Body of pancreas (tissue), 4 donors: Measurements from ENCODE around the gene YES1. TPM values are rescaled to one million over a fixed set of nuclear protein-coding genes. Genes with fewer than 3 reads are reported as not detected.

ENCODE experiments used
- ATAC-seq: fragments of 150-250 bp; one replicate; pipeline ENCODE4 v1.9.1; 2016
- DNase-seq, 4 donors: peaks; one replicate each; pipeline ENCODE4 v3.0.0-alpha.2; 2019
- H3K27ac ChIP-seq, 4 donors: fragments of 200-600 bp; sonication (generic); 1 replicate in 3 of 4; 2 replicates in 1 of 4; pipeline versions ENCODE4 v1.5.1 to v1.6.1; 2016 to 2019; ENCODE audit warnings: mild to moderate bottlenecking in 1 of 4, mixed read lengths in 1 of 4, moderate library complexity in 1 of 4
- H3K27me3 ChIP-seq, 2 donors: fragments of 200-600 bp; sonication (generic); one replicate each; pipeline ENCODE4 v1.6.0; 2016; ENCODE audit warnings: mild to moderate bottlenecking in 1 of 2
- H3K36me3 ChIP-seq, 2 donors: fragments of 200-600 bp; sonication (generic); replicated peaks in 1 of 2; 2 replicates each; pipeline ENCODE4 v1.5.1; 2016; ENCODE audit warnings: low read depth in 2 of 2; ENCODE audit not compliant: insufficient read depth in 1 of 2
- H3K4me1 ChIP-seq: fragments of 200-600 bp; sonication (generic); one replicate; pipeline ENCODE4 v1.6.0; 2016
- H3K4me3 ChIP-seq, 2 donors: fragments of 200-600 bp; sonication (generic); 1 replicate in 1 of 2; 2 replicates in 1 of 2; pipeline ENCODE4 v1.5.1; 2016 to 2019
- H3K9me3 ChIP-seq, 3 donors: fragments of 200-600 bp; sonication (generic); 1 replicate in 2 of 3; 2 replicates in 1 of 3; pipeline ENCODE4 v1.5.1; 2016
- CTCF ChIP-seq, 7 experiments: fragments of 450-650 bp in 4 of 7; fragments of 200-600 bp in 3 of 7; sonication (generic) in 3 of 7; IDR thresholded peaks; one replicate each; pipeline ENCODE4 v1.5.1; 2016 to 2019; ENCODE audit warnings: antibody characterized with exemption in 7 of 7
- POLR2A ChIP-seq, 3 donors: fragments of 450-650 bp; IDR thresholded peaks; one replicate each; pipeline ENCODE4 v1.6.1; 2016; ENCODE audit warnings: antibody characterized with exemption in 3 of 3, mild to moderate bottlenecking in 2 of 3
- WGBS, 2 donors: methylation state at CpG; one replicate each; pipeline ENCODE4 v1.1.5; 2017; 5-methylcytosine and 5-hydroxymethylcytosine counted together
- intact Hi-C: fragments of 100-400 bp; cut with DNase I; formaldehyde crosslinking; loops from one replicate; pipeline ENCODE4 v1.15.1; 2023
- small RNA-seq: library from RNA; depleted of rRNA; stranded (forward); fragments of <200 nt; gene quantifications from one replicate; pipeline ENCODE3, GENCODE V24; 2016
- total RNA-seq, 2 donors: library from RNA; depleted of rRNA; stranded (reverse); fragments of >200 nt; gene quantifications; one replicate each; pipeline ENCODE4 v1.1.0, GENCODE V29; 2016

The YES1 gene
- total RNA-seq, 2 donors from 2014 or later, result 50.4 to 51.4 TPM

- no peak overlapping the region for H3K27ac ChIP-seq
- no peaks in the 10 kb centered on the region for H3K27me3 ChIP-seq
- no peak for DNase-seq
- no peak for ATAC-seq
- H3K36me3 ChIP-seq, result peaks cover 0 to 14% of the 10 kb centered on the region in 2 donors
- H3K4me3 ChIP-seq, result no peak overlapping the region
- TF ChIP-seq CTCF (IDR thresholded peaks at IDR 0.05) (no peak), POLR2A (IDR thresholded peaks at IDR 0.05) (no peak)
- 89 to 96% methylated on average over 3 of the region's 3 CpGs for WGBS, 2 donors
- intact Hi-C loops, result no loop called here
- no peaks in the 10 kb centered on the region for H3K4me1 ChIP-seq
- no peaks in the 10 kb centered on the region for H3K9me3 ChIP-seq
Measured at GRCh38 chr18:673317-673716, 138.7 kb downstream of the YES1 start.

Small RNAs within 50 kb of the gene (small RNA-seq; reads per million reads assigned to genes)
- not detected for gene BOLA2P1
- gene RNU1-109P, result not detected

Other genes with a start within 250 kb of the YES1 start
- gene CETN1, start 231.9 kb downstream of the YES1 start, total RNA-seq, result not detected
- gene CLUL1, start 215.3 kb downstream of the YES1 start, total RNA-seq, result 1 to 10 TPM; 3.3 to 4.9 TPM
- gene TYMS, start 154.6 kb downstream of the YES1 start, total RNA-seq, result 1 to 10 TPM; 1.8 to 7.6 TPM
- 10 to 100 TPM; 59.7 to 62.3 TPM for gene ENOSF1, start 99.6 kb downstream of the YES1 start, total RNA-seq
- 10 to 100 TPM in 1 of 2 donors, 1 to 10 TPM in 1; 7.3 to 28.0 TPM for gene ADCYAP1, start 92.6 kb upstream of the YES1 start, total RNA-seq